Transverse colon (tissue), 4 donors: Measurements from ENCODE around the gene ROBO1.

ENCODE experiments used
- POLR2A ChIP-seq: fragments of 450-650 bp; IDR thresholded peaks from one replicate; pipeline ENCODE4 v1.6.1; 2016; ENCODE audit warnings: antibody characterized with exemption, mild to moderate bottlenecking, moderate library complexity
- POLR2AphosphoS5 ChIP-seq, 3 donors: sonication (generic); formaldehyde crosslinking; IDR thresholded peaks; one replicate each; pipeline ENCODE4 v1.6.1; 2016; ENCODE audit warnings: antibody characterized with exemption in 3 of 3
- TF ChIP-seq, protein P1 (sequence below), 5 experiments: fragments of 200-600 bp in 3 of 5; fragments of 450-650 bp in 2 of 5; sonication (generic) in 3 of 5; IDR thresholded peaks; 1 replicate in 2 of 5; 2 replicates in 3 of 5; pipeline ENCODE4 v1.5.1; 2016 to 2017; ENCODE audit warnings: antibody characterized with exemption in 5 of 5, inconsistent platforms in 3 of 5, mild to moderate bottlenecking in 2 of 5, moderate library complexity in 1 of 5

DNA sequence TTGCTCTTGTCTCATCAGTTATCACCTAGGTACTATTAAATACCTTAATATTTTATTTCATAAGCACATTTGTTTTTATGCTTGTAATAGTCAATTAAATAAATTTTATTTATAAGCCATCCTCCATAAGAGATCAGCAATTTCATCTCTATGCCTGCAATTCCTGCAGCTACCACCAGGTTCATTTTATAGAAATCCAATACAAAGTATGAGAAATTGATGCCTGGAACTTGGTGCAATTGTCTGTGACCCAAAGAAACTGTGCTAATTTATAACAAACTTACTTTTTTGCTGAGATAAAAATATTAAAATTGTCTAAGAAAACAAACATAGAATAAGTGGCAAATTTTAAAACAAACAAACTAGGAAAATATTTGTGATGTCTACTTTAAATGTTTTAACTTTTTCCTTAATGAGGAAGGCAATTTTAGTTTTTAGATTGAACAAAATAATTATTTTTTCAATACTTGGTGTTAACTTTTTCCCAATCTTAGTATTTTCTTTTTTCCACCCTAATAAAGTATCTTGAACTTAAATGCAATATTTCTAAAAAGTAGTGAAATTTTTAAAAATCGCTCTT is 1026.6 kb downstream of the ROBO1 start:
- TF ChIP-seq, protein P1, sequence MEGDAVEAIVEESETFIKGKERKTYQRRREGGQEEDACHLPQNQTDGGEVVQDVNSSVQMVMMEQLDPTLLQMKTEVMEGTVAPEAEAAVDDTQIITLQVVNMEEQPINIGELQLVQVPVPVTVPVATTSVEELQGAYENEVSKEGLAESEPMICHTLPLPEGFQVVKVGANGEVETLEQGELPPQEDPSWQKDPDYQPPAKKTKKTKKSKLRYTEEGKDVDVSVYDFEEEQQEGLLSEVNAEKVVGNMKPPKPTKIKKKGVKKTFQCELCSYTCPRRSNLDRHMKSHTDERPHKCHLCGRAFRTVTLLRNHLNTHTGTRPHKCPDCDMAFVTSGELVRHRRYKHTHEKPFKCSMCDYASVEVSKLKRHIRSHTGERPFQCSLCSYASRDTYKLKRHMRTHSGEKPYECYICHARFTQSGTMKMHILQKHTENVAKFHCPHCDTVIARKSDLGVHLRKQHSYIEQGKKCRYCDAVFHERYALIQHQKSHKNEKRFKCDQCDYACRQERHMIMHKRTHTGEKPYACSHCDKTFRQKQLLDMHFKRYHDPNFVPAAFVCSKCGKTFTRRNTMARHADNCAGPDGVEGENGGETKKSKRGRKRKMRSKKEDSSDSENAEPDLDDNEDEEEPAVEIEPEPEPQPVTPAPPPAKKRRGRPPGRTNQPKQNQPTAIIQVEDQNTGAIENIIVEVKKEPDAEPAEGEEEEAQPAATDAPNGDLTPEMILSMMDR (IDR thresholded peaks at IDR 0.05), result peak; percentile 32 to 54 (median 43)
- TF ChIP-seq POLR2AphosphoS5 (IDR thresholded peaks at IDR 0.05) (no peak), POLR2A (no peak)
